HG03521 (cell line): ENCODE results near the gene DNAJC5.

ENCODE experiments used
- ATAC-seq: cut with Tn5 transposase; IDR thresholded peaks from one replicate; pipeline ENCODE4 v1.9.1; 2021; ENCODE audit warnings: mild to moderate bottlenecking, moderate library complexity; ENCODE audit not compliant: unreplicated experiment

DNAJC5 gene

GRCh38 chr20:63883201-63883593, 11.7 kb upstream of the DNAJC5 start:
- ATAC-seq, result no peak

- ATAC-seq, result no peak
Measured at GRCh38 chr20:63884506-63885263, 10.2 kb upstream of the DNAJC5 start.

- ATAC-seq, result no peak
Measured at GRCh38 chr20:63885264-63886053, 9.5 kb upstream of the DNAJC5 start.

GRCh38 chr20:63886054-63886419, 8.9 kb upstream of the DNAJC5 start:
- no peak for ATAC-seq

GRCh38 chr20:63886921-63887320, 8.0 kb upstream of the DNAJC5 start:
- ATAC-seq, result no peak

- no peak for ATAC-seq
Measured at GRCh38 chr20:63889241-63890200, 5.4 kb upstream of the DNAJC5 start.

GRCh38 chr20:63890201-63890576, 4.7 kb upstream of the DNAJC5 start:
- ATAC-seq, result no peak

GRCh38 chr20:63890616-63891015, 4.3 kb upstream of the DNAJC5 start:
- ATAC-seq, result no peak

GRCh38 chr20:63891061-63892002, 3.6 kb upstream of the DNAJC5 start:
- ATAC-seq, result no peak

GRCh38 chr20:63892402-63892801, 2.5 kb upstream of the DNAJC5 start:
- no peak for ATAC-seq

- no peak for ATAC-seq
Measured at GRCh38 chr20:63893999-63894357, 948 bp upstream of the DNAJC5 start.

GRCh38 chr20:63895202-63895951, 451 bp downstream of the DNAJC5 start:
- ATAC-seq, result no peak

GRCh38 chr20:63895952-63896263, 982 bp downstream of the DNAJC5 start:
- ATAC-seq, result no peak

- ATAC-seq, result no peak
Measured at GRCh38 chr20:63896264-63897105, 1.6 kb downstream of the DNAJC5 start.

- no peak for ATAC-seq
Measured at GRCh38 chr20:63897978-63898561, 3.1 kb downstream of the DNAJC5 start.

GRCh38 chr20:63898882-63899558, 4.1 kb downstream of the DNAJC5 start:
- ATAC-seq, result no peak

- no peak for ATAC-seq
Measured at GRCh38 chr20:63900413-63900812, 5.5 kb downstream of the DNAJC5 start.
